GM12878 (cell line): ENCODE measurements around the gene SENP8. TPM values are rescaled to one million over a fixed set of nuclear protein-coding genes. Genes with fewer than 3 reads are reported as not detected.
A peak's percentile ranks its signal among the peaks of the same experiment; 100 is the strongest.

Experiments used
- ATAC-seq: fragments of 200-7000 bp; cut with Tn5 transposase; 3 replicates; pipeline ENCODE4 v1.9.1; 2020; ENCODE audit warnings: mild to moderate bottlenecking, moderate library complexity
- BruUV-seq: library from RNA; stranded (reverse); fragments of 400-500 nt; replicated peaks from 2 replicates; lab custom pipeline; 2021; lab: Mats Ljungman, UMichigan
- CTCF ChIA-PET: fragments of 300-600 bp; sonication (Branson Sonifier 250); formaldehyde crosslinking; extraction: SDS; loops from one replicate; lab custom pipeline; 2021; ENCODE audit warnings: inconsistent platforms; lab: Yijun Ruan, JAX
- POLR2A ChIA-PET: fragments of 350-600 bp; formaldehyde crosslinking; extraction: SDS; loops from one replicate; lab custom pipeline; 2021; ENCODE audit warnings: inconsistent platforms; lab: Charles Lee
- RAD21 ChIA-PET: fragments of 300-600 bp; sonication (Branson Sonifier 250); formaldehyde crosslinking; loops from one replicate; lab custom pipeline; 2023; ENCODE audit warnings: antibody characterized with exemption; ENCODE audit not compliant: unreplicated experiment; lab: Charles Lee
- SMC1A ChIA-PET: fragments of 300-600 bp; sonication (Branson Sonifier 250); formaldehyde crosslinking; loops from one replicate; lab custom pipeline; 2023; ENCODE audit not compliant: unreplicated experiment, uncharacterized antibody; lab: Charles Lee
- DNase-seq: peaks from one replicate; pipeline ENCODE4 v3.0.0-alpha.2; 2011; ENCODE audit warnings: low read depth, low spot score
- FAIRE-seq: peaks from 3 replicates; lab custom pipeline; 2011; peaks lifted over from hg19 to GRCh38; lab: Jason Lieb, UNC
- H2AFZ ChIP-seq: 2 replicates; pipeline ENCODE4 v1.6.0; 2011; ENCODE audit warnings: low read depth, low read length, control low read depth; ENCODE audit not compliant: control insufficient read depth
- H3K27ac ChIP-seq: 2 replicates; pipeline ENCODE4 v1.5.1; 2011; ENCODE audit warnings: control low read depth; ENCODE audit not compliant: control insufficient read depth, insufficient read depth
- H3K27me3 ChIP-seq, 2 experiments: replicated peaks in 1 of 2; 2 replicates each; pipeline versions ENCODE4 v1.6.0 to v1.6.1; 2011; ENCODE audit warnings: low read length in 1 of 2; ENCODE audit not compliant: control insufficient read depth in 2 of 2, insufficient read depth in 2 of 2
- H3K36me3 ChIP-seq, 2 experiments: 2 replicates each; pipeline ENCODE4 v1.5.1; 2011; ENCODE audit warnings: low read length in 1 of 2; ENCODE audit not compliant: control insufficient read depth in 2 of 2, insufficient read depth in 2 of 2
- H3K4me1 ChIP-seq: 2 replicates; pipeline ENCODE4 v1.6.1; 2011; ENCODE audit warnings: mild to moderate bottlenecking, low read length, moderate library complexity, mixed read lengths; ENCODE audit not compliant: control insufficient read depth, insufficient read depth
- H3K4me2 ChIP-seq: 2 replicates; pipeline ENCODE4 v1.6.0; 2011; ENCODE audit warnings: control low read depth; ENCODE audit not compliant: control insufficient read depth, insufficient read depth
- H3K4me3 ChIP-seq: fragments of 200-600 bp; sonication (generic); 2 replicates; pipeline ENCODE4 v1.5.1; 2016
- H3K79me2 ChIP-seq: 2 replicates; pipeline ENCODE4 v1.6.0; 2011; ENCODE audit warnings: low read length; ENCODE audit not compliant: control insufficient read depth, insufficient read depth
- H3K9ac ChIP-seq: 2 replicates; pipeline ENCODE4 v1.8.0; 2011; ENCODE audit warnings: low read length, control low read depth, mixed read lengths; ENCODE audit not compliant: control insufficient read depth, insufficient read depth
- H3K9me3 ChIP-seq: replicated peaks from 3 replicates; pipeline ENCODE4 v1.5.1; 2011; ENCODE audit warnings: mild to moderate bottlenecking, low read length; ENCODE audit not compliant: control insufficient read depth, insufficient read depth
- H4K20me1 ChIP-seq: 2 replicates; pipeline ENCODE4 v1.6.0; 2011; ENCODE audit not compliant: control insufficient read depth, insufficient read depth
- BCL11A ChIP-seq: IDR thresholded peaks from 2 replicates; pipeline ENCODE4 v1.6.1; 2011; ENCODE audit warnings: low read depth, low read length
- EGR1 ChIP-seq, 2 experiments: IDR thresholded peaks; 1 replicate in 1 of 2; 2 replicates in 1 of 2; pipeline ENCODE4 v1.6.1; 2011 to 2012; ENCODE audit warnings: low read depth in 2 of 2, low read length in 2 of 2, borderline replicate concordance in 1 of 2, mild to moderate bottlenecking in 1 of 2, moderate library complexity in 1 of 2
- ETV6 ChIP-seq, 2 experiments: fragments of 450-650 bp in 1 of 2; IDR thresholded peaks in 1 of 2; conservative IDR thresholded peaks in 1 of 2; 2 replicates each; pipeline ENCODE4 v1.6.1; 2014; ENCODE audit warnings: antibody characterized with exemption in 1 of 2, borderline replicate concordance in 1 of 2, low read depth in 1 of 2, mild to moderate bottlenecking in 1 of 2, moderate library complexity in 1 of 2
- IRF4 ChIP-seq: IDR thresholded peaks from 2 replicates; pipeline ENCODE4 v1.6.1; 2011; ENCODE audit warnings: low read depth, low read length
- LARP7 ChIP-seq: fragments of 450-650 bp; IDR thresholded peaks from 2 replicates; pipeline ENCODE4 v1.6.1; 2017; ENCODE audit warnings: mild to moderate bottlenecking
- PBX3 ChIP-seq: IDR thresholded peaks from 2 replicates; pipeline ENCODE4 v1.6.1; 2011; ENCODE audit warnings: mild to moderate bottlenecking, low read depth, low read length, moderate library complexity; ENCODE audit not compliant: insufficient replicate concordance
- PKNOX1 ChIP-seq: fragments of 450-650 bp; IDR thresholded peaks from 2 replicates; pipeline ENCODE4 v1.6.1; 2016; ENCODE audit warnings: mild to moderate bottlenecking
- RAD21 ChIP-seq: IDR thresholded peaks from 2 replicates; pipeline ENCODE4 v1.6.1; 2011; ENCODE audit warnings: mild to moderate bottlenecking, low read depth, low read length, moderate library complexity; ENCODE audit not compliant: insufficient read depth
- RB1 ChIP-seq: fragments of 450-650 bp; formaldehyde crosslinking; IDR thresholded peaks from 2 replicates; pipeline ENCODE4 v1.6.1; 2017; ENCODE audit warnings: mild to moderate bottlenecking, borderline replicate concordance
- RELA ChIP-seq: fragments of 450-650 bp; IDR thresholded peaks from 2 replicates; pipeline ENCODE4 v1.8.0; 2014; ENCODE audit warnings: borderline replicate concordance; ENCODE audit not compliant: partially characterized antibody
- SPI1 ChIP-seq: IDR thresholded peaks from 2 replicates; pipeline ENCODE4 v1.6.1; 2011; ENCODE audit warnings: low read depth, mild to moderate bottlenecking, low read length, moderate library complexity, borderline replicate concordance; ENCODE audit not compliant: insufficient read depth
- WGBS: methylation state at CpG from one replicate; pipeline ENCODE4 v1.1.6; 2016; ENCODE audit warnings: low lambda C conversion rate; ENCODE audit not compliant: insufficient replicate concordance, insufficient coverage; ENCODE audit errors: missing lambda C conversion rate; 5-methylcytosine and 5-hydroxymethylcytosine counted together
- in situ Hi-C: fragments of 300-500 bp; cut with MboI; formaldehyde crosslinking; loops from 9 replicates; pipeline ENCODE4 v1.14.3; 2018; ENCODE audit warnings: mixed read lengths
- intact Hi-C: fragments of 100-400 bp; cut with micrococcal nuclease; formaldehyde crosslinking; loops from one replicate; pipeline ENCODE4 v1.14.2; 2022; ENCODE audit not compliant: unreplicated experiment
- polyA plus RNA-seq, 11 experiments: library from polyadenylated mRNA; depleted of rRNA in 4 of 11; unstranded in 6 of 11; stranded (reverse) in 5 of 11; fragments of >200 nt; fragmentation: Nextera tagmentation in 4 of 11; fragmentation: Illumina TruSeq in 1 of 11; extraction: Ambion mirVana in 4 of 11; extraction: Trizol in 1 of 11; gene quantifications; 1 replicate in 1 of 11; 2 replicates in 10 of 11; pipeline versions ENCODE4 v1.2.1 to v1.2.3, GENCODE V29; 2011 to 2016; ENCODE audit warnings: inconsistent platforms in 2 of 11, missing spikeins in 2 of 11, low read depth in 1 of 11
- total RNA-seq, 4 experiments: library from RNA; depleted of rRNA in 3 of 4; stranded (reverse); fragments of >200 nt in 3 of 4; fragmentation: Illumina TruSeq in 1 of 4; extraction: Trizol in 1 of 4; gene quantifications; 2 replicates each; pipeline versions ENCODE4 v1.2.1 to v1.2.3, GENCODE V29; 2013 to 2021
- TF ChIP-seq, protein P1 (sequence below): fragments of 450-650 bp; IDR thresholded peaks from 2 replicates; pipeline ENCODE4 v1.6.1; 2017; ENCODE audit warnings: mild to moderate bottlenecking, low read depth, inconsistent platforms; ENCODE audit not compliant: poor library complexity, severe bottlenecking
- TF ChIP-seq, protein P2 (sequence below): fragments of 450-650 bp; IDR thresholded peaks from 2 replicates; pipeline ENCODE4 v1.6.1; 2017; ENCODE audit warnings: low read depth, mild to moderate bottlenecking, moderate library complexity

The SENP8 gene
- total and polyA plus RNA-seq, 10 of the 15 experiments (the other 5 are each of a cell fraction or from before 2014, with no cell fraction given), result 0.87 to 5.6 (median 2.2) TPM

- DNase-seq, result peak; percentile 62
- Histone ChIP-seq H3K27ac (peak overlapping the region; percentile 67; the same call in 1 of the 2 replicates), H3K4me3 (peak overlapping the region; percentile 59), H3K4me1 (no peaks in the 10 kb centered on the region), H3K9me3 (no peaks in the 10 kb centered on the region), H3K36me3 (no peaks in the 10 kb centered on the region), H3K27me3 (no peaks in the 10 kb centered on the region), H3K4me2 (peak overlapping the region; percentile 86), H4K20me1 (no peaks in the 10 kb centered on the region), H2AFZ (peak overlapping the region; percentile 99), H3K9ac (peak overlapping the region; percentile 76), H3K79me2 (no peaks in the 10 kb centered on the region)
- BruUV-seq, result no TSS peak
- SMC1A ChIA-PET, result interaction anchor here (0.7 to 5.9 kb wide), 26 partner anchors 8 to 417 kb away, joined by 3 to 49 read pairs (median 4); no protein-coding TSS in a partner anchor
- POLR2A ChIA-PET, result interaction anchor here (0.5 to 1.4 kb wide), 2 partner anchors 14 to 114 kb away, joined by 3 to 4 read pairs; no protein-coding TSS in a partner anchor
- peak; percentile 99 for FAIRE-seq
- 11% methylated on average over 19 of the region's 19 CpGs for WGBS
- in situ Hi-C loops (loop anchor here (5.0 to 10.0 kb wide), 3 partner anchors 351 to 701 kb away; no protein-coding TSS in a partner anchor), intact Hi-C loops (loop anchor here (1.0 to 10.0 kb wide), 7 partner anchors 37 to 411 kb away; no protein-coding TSS in a partner anchor)
- RAD21 ChIA-PET, result interaction anchor here (0.6 to 2.5 kb wide), 21 partner anchors 10 to 412 kb away, joined by 3 to 33 read pairs (median 4); no protein-coding TSS in a partner anchor
- CTCF ChIA-PET, result interaction anchor here (0.6 to 4.2 kb wide), 43 partner anchors 10 to 1270 kb away, joined by 3 to 69 read pairs (median 4); partner anchors contain the start of genes MYO9A and SENP8
- peak; percentile 99 for ATAC-seq
- TF ChIP-seq SPI1 (0 out of 2 replicates have a peak, but pooled peaks have one; percentile 24), PBX3 (no peak), LARP7 (peak; percentile 39; the same call in 1 of the 2 replicates), ETV6 (conservative IDR thresholded peaks at IDR 0.05 in 1 of 2, IDR thresholded peaks at IDR 0.05 in 1 of 2; ENCODE audit: borderline replicate concordance in 1 of 2, low read depth in 1 of 2) (0 out of 4 replicates have a peak, but pooled peaks of 1 of the 2 experiments have one; percentile 20), RAD21 (peak; percentile 99), BCL11A (no peak), IRF4 (peak; percentile 37; the same call in 1 of the 2 replicates), EGR1 (IDR thresholded peaks at IDR 0.05; ENCODE audit: borderline replicate concordance in 1 of 2, low read depth in 2 of 2, low read length in 2 of 2) (0 out of 3 replicates have a peak, but pooled peaks of 1 of the 2 experiments have one; percentile 20), PKNOX1 (peak; percentile 20; the same call in 1 of the 2 replicates), RB1 (peak; percentile 55; the same call in 1 of the 2 replicates), RELA (peak; percentile 46)
- TF ChIP-seq, protein P1, sequence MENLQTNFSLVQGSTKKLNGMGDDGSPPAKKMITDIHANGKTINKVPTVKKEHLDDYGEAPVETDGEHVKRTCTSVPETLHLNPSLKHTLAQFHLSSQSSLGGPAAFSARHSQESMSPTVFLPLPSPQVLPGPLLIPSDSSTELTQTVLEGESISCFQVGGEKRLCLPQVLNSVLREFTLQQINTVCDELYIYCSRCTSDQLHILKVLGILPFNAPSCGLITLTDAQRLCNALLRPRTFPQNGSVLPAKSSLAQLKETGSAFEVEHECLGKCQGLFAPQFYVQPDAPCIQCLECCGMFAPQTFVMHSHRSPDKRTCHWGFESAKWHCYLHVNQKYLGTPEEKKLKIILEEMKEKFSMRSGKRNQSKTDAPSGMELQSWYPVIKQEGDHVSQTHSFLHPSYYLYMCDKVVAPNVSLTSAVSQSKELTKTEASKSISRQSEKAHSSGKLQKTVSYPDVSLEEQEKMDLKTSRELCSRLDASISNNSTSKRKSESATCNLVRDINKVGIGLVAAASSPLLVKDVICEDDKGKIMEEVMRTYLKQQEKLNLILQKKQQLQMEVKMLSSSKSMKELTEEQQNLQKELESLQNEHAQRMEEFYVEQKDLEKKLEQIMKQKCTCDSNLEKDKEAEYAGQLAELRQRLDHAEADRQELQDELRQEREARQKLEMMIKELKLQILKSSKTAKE, result peak; percentile 54
- TF ChIP-seq, protein P2, sequence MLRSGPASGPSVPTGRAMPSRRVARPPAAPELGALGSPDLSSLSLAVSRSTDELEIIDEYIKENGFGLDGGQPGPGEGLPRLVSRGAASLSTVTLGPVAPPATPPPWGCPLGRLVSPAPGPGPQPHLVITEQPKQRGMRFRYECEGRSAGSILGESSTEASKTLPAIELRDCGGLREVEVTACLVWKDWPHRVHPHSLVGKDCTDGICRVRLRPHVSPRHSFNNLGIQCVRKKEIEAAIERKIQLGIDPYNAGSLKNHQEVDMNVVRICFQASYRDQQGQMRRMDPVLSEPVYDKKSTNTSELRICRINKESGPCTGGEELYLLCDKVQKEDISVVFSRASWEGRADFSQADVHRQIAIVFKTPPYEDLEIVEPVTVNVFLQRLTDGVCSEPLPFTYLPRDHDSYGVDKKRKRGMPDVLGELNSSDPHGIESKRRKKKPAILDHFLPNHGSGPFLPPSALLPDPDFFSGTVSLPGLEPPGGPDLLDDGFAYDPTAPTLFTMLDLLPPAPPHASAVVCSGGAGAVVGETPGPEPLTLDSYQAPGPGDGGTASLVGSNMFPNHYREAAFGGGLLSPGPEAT, result 0 out of 2 replicates have a peak, but pooled peaks have one; percentile 38
These were observed 37.7 kb downstream of the SENP8 start for GRCh38 chr15:72155635-72156616.
